Peyer's patch (tissue), 4 donors: ENCODE results near the gene ABCG8.

Experiments
- POLR2A ChIP-seq, 2 donors: fragments of 450-650 bp; IDR thresholded peaks; one replicate each; pipeline ENCODE4 v1.5.1; 2017; ENCODE audit warnings: antibody characterized with exemption in 2 of 2, mild to moderate bottlenecking in 2 of 2, moderate library complexity in 2 of 2
- TF ChIP-seq, protein P1 (sequence below), 6 experiments: fragments of 450-650 bp in 4 of 6; fragments of 200-600 bp in 2 of 6; sonication (generic) in 1 of 6; IDR thresholded peaks; one replicate each; pipeline ENCODE4 v1.5.1; 2017 to 2019; ENCODE audit warnings: antibody characterized with exemption in 6 of 6, mild to moderate bottlenecking in 3 of 6, moderate library complexity in 1 of 6

DNA sequence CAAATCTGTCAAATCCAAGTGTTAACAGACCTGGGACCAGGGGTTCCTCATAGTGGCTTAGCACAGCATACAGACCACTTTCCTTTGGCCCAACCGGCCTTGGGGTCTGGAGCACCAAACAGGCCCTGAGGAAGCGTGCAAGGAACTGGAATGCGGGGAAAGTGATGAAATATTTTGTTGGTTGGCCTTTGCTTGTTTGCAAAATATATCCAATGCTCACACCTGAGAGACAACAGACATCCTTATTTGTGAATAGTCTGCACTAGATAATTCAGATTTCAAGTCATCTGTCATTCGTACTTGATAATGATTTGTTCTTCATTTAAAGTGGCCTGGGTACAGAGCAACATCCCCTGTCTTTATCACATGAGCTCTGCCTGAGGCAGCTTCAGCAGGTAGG lies 43.5 kb downstream of the ABCG8 start:
- no peak for TF ChIP-seq POLR2A (IDR thresholded peaks at IDR 0.05)
- TF ChIP-seq, protein P1, sequence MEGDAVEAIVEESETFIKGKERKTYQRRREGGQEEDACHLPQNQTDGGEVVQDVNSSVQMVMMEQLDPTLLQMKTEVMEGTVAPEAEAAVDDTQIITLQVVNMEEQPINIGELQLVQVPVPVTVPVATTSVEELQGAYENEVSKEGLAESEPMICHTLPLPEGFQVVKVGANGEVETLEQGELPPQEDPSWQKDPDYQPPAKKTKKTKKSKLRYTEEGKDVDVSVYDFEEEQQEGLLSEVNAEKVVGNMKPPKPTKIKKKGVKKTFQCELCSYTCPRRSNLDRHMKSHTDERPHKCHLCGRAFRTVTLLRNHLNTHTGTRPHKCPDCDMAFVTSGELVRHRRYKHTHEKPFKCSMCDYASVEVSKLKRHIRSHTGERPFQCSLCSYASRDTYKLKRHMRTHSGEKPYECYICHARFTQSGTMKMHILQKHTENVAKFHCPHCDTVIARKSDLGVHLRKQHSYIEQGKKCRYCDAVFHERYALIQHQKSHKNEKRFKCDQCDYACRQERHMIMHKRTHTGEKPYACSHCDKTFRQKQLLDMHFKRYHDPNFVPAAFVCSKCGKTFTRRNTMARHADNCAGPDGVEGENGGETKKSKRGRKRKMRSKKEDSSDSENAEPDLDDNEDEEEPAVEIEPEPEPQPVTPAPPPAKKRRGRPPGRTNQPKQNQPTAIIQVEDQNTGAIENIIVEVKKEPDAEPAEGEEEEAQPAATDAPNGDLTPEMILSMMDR (IDR thresholded peaks at IDR 0.05): no peak
